Lower leg skin (tissue), 4 donors: ENCODE data around the gene TLE3. TPM values are rescaled to one million over a fixed set of nuclear protein-coding genes. Genes with fewer than 3 reads are reported as not detected.

Experiments used
- DNase-seq, 2 donors: peaks; one replicate each; pipeline ENCODE4 v3.0.0-alpha.2; 2019; ENCODE audit warnings: low spot score in 2 of 2
- H3K4me3 ChIP-seq: fragments of 200-600 bp; sonication (generic); 2 replicates; pipeline ENCODE4 v1.5.1; 2017; ENCODE audit warnings: mild to moderate bottlenecking, low read depth; ENCODE audit not compliant: poor library complexity, severe bottlenecking
- POLR2A ChIP-seq, 2 donors: fragments of 450-650 bp; IDR thresholded peaks; one replicate each; pipeline ENCODE4 v1.6.1; 2016 to 2017; ENCODE audit warnings: antibody characterized with exemption in 2 of 2, mild to moderate bottlenecking in 1 of 2, moderate library complexity in 1 of 2
- WGBS, 2 donors: methylation state at CpG; one replicate each; pipeline ENCODE4 v1.1.5; 2018; 5-methylcytosine and 5-hydroxymethylcytosine counted together
- intact Hi-C: fragments of 100-400 bp; cut with DNase I; formaldehyde crosslinking; loops from one replicate; pipeline ENCODE4 v1.15.0; 2023; ENCODE audit warnings: low total_unique reads
- total RNA-seq, 4 donors: library from RNA; depleted of rRNA; stranded (reverse); fragments of >200 nt; gene quantifications; one replicate each; pipeline ENCODE4 v1.1.0, GENCODE V29; 2016
- TF ChIP-seq, protein P1 (sequence below), 3 donors: fragments of 450-650 bp; IDR thresholded peaks; one replicate each; pipeline ENCODE4 v1.5.1; 2016; ENCODE audit warnings: antibody characterized with exemption in 3 of 3, mild to moderate bottlenecking in 3 of 3, moderate library complexity in 2 of 3

TLE3 gene
- total RNA-seq, 4 donors from 2014 or later = 95.7 to 136 (median 124) TPM

DNA sequence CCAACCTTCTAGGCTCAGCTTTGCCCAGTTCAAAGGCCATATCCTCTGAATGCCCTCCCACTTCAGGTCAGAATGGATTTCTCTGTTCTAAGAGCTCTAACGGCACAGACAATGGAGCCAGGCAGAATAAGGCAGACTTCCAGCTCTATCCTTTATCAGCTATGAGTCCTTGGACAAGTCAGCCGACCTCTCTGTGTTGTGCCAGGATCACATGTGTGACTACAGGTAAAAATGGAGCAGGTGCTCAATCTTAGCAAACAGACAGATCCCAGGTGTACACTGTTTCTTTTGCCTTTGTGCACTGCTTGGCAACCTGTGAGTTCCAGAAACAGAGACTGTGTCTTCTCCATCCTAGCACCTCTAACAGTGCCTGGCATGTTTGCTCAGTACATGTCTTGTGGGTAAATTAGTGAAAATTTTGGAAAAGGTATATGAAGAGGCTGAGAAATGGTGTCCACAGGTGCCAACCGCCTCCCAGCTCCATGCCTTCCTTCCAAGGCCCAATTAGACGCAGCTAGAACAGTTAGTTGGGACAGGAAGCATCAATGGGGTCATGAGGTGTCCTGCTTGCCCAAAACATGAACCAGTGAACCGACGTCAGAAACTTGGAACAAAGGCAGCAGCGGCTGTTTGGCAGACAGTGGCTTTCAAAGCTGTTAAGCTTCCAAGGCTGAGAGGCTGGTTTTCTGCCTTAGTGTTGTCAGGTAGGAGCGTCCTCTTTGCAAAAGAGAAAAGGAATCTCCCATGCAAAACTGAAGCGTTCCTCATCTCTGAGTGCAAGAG is 28.7 kb downstream of the TLE3 start:
- intact Hi-C loops = no loop called here
- 76 to 77% methylated on average over 9 of the region's 9 CpGs for WGBS, 2 donors
- H3K4me3 ChIP-seq = no peak overlapping the region
- DNase-seq = no peak
- TF ChIP-seq, protein P1, sequence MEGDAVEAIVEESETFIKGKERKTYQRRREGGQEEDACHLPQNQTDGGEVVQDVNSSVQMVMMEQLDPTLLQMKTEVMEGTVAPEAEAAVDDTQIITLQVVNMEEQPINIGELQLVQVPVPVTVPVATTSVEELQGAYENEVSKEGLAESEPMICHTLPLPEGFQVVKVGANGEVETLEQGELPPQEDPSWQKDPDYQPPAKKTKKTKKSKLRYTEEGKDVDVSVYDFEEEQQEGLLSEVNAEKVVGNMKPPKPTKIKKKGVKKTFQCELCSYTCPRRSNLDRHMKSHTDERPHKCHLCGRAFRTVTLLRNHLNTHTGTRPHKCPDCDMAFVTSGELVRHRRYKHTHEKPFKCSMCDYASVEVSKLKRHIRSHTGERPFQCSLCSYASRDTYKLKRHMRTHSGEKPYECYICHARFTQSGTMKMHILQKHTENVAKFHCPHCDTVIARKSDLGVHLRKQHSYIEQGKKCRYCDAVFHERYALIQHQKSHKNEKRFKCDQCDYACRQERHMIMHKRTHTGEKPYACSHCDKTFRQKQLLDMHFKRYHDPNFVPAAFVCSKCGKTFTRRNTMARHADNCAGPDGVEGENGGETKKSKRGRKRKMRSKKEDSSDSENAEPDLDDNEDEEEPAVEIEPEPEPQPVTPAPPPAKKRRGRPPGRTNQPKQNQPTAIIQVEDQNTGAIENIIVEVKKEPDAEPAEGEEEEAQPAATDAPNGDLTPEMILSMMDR (IDR thresholded peaks at IDR 0.05) = no peak
- no peak for TF ChIP-seq POLR2A (IDR thresholded peaks at IDR 0.05)

DNA sequence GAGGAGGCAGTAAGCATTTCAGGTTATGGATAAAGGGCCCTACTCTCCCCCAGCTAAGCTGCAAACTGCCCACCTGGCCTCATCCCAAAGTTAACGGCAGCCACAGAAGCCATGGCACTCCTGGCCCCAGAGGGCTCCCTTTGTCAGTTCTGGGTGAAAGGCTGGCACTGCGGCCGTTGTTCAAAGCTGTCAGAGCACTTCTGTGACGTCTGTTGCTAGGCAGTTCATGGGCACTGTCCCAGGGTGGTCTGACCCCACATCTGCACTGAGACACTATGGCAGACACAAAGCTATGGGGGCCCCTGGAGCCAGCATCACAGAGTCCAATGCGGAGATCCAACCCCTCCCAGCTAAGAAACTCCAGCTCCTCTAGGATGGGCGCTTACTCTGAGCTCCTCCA is 30.0 kb downstream of the TLE3 start:
- intact Hi-C loops = no loop called here
- TF ChIP-seq, protein P1 (IDR thresholded peaks at IDR 0.05) = no peak
- no peak for TF ChIP-seq POLR2A (IDR thresholded peaks at IDR 0.05)
- H3K4me3 ChIP-seq = no peak overlapping the region
- DNase-seq = no peak
- 90 to 94% methylated on average over 6 of the region's 6 CpGs for whole genome bisulfite sequencing, 2 donors

DNA sequence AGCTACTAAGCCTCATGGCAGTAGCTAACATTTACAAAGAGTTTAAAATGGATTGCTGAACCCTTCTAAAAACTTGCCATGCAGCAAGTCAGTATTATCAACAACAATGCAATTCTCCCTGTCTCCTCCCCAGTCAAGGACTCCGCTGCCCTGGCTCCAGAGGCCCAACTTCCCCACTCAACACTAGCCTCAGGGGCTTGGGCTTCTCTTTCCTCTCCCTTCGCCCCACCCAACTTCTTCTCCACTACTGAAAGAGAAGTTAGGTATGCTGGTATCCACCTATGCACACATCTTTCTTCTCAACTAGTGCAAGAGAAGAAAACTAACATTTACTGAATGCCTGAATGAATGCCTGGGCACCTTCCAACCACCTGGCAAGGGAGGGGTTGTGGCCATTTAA is 30.7 kb downstream of the TLE3 start:
- WGBS, 2 donors = 75 to 87% methylated on average over 2 of the region's 2 CpGs
- DNase-seq = no peak
- TF ChIP-seq, protein P1 (IDR thresholded peaks at IDR 0.05) = no peak
- no peak for TF ChIP-seq POLR2A (IDR thresholded peaks at IDR 0.05)
- intact Hi-C loops = no loop called here
- no peak overlapping the region for H3K4me3 ChIP-seq

DNA sequence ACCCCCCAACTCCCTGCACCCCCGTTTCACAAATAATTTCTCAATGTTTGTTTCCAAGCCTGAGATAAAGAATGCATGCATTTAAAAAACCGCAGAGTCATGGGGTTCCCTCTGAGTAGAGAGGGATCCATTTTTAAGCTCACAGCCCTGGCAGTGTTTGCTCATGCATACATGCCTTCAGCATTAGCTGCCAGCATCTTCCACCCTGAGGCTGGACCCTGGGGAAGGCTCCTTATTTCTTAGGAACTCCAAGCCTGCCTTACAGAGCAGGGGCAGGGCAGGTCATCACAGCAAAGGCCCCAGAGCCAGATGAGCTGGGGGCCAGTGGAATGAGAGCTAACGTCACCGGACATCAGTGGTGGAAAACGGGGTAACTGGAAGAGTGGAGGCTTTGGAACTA is 31.3 kb downstream of the TLE3 start:
- WGBS, 2 donors = 76 to 80% methylated on average over 5 of the region's 5 CpGs
- intact Hi-C loops = no loop called here
- no peak overlapping the region for H3K4me3 ChIP-seq
- no peak for DNase-seq
- TF ChIP-seq, protein P1 (IDR thresholded peaks at IDR 0.05) = no peak
- no peak for TF ChIP-seq POLR2A (IDR thresholded peaks at IDR 0.05)

DNA sequence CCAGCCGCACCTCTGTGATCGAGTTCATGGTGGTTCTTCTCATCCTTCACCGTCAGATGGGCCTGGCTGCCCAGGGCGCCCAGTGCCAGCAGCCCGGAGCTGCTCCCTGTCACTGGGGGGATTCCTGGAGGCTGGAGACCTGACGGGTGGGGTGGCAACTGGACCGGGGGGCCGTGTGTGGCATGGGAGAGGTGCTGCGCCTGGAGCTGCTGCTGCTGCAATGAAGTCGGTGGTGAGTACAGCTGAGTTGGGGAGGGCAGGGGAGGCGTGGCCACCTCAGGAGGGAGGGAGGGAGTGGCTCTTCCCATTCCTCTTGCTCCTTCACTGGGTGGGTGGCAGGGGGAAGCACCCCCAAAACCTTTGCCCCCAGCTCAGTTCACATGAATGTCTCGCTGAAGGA is 31.7 kb downstream of the TLE3 start:
- no peak overlapping the region for H3K4me3 ChIP-seq
- TF ChIP-seq POLR2A (IDR thresholded peaks at IDR 0.05) = no peak
- TF ChIP-seq, protein P1 (IDR thresholded peaks at IDR 0.05) = no peak
- DNase-seq = no peak
- intact Hi-C loops = no loop called here
- 92 to 93% methylated on average over 10 to 12 of the region's 12 CpGs for WGBS, 2 donors
